ENCODE data around the gene UCKL1.
"Not testable (repeated sequence)": the region's sequence is repeated elsewhere in the genome, so short reads cannot be mapped to it uniquely, and the experiment has no call there.

UCKL1 gene

DNA sequence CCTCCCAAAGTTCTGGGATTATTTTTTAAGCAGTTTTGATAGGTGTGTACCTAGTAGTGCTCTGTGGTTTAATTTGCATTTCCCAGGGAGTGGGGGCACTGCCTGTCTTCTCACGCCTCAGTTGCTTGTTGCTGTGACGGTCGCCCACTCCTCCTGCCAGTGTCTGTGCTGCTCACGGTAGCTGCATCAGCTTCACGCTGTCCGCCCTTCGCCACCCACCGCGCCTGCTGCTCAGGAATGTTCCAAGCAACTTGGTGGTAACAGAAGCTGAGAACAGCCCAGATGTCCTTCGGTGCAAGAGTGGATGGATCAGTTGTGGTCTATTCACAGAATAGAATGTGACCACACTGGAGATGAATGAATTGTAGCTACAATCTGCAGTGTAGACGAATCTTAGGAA, 38.4 kb downstream of the UCKL1 start:
- DNase-seq = no peak

DNA sequence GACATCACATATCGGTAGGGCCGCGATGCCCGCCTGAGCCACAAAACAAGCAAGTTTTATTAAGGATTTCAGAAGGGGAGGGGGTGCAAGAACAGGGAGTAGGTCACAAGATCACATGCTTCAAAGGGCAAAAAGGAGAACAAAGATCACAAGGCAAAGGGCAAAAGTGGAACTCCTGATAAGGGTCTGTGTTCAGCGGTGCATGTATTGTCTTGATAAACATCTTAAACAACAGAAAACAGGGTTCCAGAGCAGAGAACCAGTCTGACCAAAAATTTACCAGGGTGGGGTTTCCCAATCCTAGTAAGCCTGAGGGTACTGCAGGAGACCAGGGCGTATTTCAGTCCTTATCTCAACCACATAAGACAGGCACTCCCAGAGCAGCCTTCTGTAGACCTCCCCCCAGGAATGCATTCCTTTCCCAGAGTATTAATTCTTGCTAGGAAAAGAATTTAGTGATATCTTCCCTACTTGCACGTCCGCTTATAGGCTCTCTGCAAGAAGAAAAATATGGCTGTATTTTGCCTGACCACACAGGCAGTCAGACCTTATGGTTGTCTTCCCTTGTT, 39.8 kb downstream of the UCKL1 start:
- not testable (repeated sequence) for DNase-seq

GRCh38 chr20:63915471-63915870, 40.7 kb downstream of the UCKL1 start:
- DNase-seq = no peak

GRCh38 chr20:63913768-63914167, 42.4 kb downstream of the UCKL1 start:
- DNase-seq = no peak

DNA sequence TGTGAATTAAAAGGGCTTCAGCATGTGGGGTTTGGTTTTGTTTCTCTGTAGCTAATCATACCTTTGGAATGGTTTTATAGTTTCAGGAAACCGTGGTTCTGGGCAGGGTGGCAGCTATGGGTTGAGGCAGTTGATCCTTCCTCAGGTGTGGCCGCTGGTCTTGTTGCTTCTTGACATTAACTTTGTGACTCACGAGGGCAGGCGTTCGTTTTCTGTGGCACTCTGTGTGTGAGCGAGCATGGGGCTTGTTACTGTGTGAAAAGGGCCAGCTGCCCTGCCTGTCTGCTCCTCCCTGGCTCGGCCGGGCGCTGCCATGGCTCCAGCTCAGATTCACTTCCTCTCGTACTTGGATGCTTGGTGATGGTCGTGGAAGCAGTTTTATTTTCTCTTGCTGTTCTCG, 45.0 kb downstream of the UCKL1 start:
- no peak for DNase-seq

DNA sequence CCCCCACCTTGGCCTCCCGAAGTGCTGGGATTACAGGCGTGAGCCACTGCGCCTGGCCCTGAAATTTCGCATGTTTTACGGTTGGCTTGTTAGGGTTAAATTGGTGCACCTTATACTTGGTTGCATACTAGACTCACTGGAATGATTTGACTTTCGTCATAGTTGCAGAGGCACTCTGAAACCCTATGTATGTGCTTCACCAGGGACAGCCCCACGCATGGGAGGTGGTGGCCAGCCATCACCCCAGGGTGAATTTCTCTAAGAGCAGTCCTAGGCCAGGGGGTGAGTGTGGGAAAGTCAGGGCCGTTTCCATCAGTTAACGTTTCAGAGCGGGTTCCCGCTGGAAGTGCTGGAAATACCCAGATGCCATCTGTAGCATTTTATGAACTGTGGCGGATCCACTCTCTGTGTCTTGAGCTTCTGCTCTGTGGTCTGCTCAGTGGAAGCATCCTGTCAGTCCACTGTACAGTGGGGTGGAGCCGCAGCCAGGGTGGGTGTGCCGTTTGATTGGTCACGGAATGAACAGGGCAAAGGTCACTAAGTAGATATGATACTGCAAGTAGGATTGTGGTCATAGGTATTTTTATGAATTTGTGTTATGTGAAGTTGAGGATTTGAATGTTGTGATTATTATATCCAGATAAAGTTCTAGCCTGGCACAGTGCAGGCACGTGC, 48.1 kb downstream of the UCKL1 start:
- DNase-seq = no peak

DNA sequence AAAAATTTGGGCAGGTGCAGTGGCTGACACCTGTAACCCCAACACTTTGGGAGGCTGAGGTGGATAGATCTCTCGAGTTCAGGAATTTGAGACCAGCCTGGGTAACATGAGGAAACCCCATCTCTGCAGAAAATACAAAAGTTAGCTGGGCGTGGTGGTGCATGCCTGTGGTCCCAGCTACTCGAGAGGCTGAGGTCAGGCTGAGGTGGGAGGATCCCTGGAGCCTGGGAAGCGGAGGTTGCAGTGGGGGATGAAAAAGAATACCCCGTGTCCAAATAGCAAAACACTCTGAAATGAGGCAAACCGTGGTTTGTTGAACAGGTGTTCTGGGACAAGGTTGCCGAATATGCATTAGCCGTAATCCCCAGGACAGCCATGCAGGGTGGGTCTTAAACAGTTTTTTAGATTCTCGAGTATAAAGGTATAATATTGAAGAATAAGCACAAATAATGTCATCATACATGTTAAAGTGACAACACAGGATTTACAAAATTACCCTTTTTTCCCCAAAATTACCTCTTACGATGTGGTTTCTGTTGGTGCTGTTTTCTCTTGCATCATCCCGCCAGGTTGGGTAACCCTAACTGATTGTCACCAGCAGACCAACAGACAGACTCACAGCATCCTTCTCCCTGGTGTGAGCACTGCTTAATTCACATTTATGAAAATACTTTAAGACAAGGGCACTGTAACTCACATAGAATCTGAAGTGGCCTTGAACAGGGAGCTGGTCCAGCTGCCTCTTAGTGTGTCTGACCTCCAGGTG, 52.2 kb downstream of the UCKL1 start:
- no peak for DNase-seq

DNA sequence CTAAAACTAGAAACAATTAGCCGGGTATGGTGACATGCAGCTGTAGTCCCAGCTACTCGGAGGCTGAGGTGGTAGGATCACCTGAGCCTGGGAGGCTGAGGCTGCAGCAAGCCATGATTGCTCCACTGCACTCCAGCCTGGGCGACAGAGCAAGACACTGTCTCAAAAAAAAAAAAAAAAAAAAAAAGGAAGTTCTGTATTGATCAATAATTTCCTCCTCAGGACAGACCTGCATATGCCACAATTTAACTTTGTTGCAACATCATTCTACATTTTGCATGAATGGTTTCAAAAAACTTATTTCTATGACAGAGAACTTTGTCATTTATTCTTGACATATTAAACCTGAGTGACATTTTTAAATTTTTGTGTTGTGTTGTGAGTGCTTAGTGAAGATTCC, 55.8 kb downstream of the UCKL1 start:
- DNase-seq = no peak

DNA sequence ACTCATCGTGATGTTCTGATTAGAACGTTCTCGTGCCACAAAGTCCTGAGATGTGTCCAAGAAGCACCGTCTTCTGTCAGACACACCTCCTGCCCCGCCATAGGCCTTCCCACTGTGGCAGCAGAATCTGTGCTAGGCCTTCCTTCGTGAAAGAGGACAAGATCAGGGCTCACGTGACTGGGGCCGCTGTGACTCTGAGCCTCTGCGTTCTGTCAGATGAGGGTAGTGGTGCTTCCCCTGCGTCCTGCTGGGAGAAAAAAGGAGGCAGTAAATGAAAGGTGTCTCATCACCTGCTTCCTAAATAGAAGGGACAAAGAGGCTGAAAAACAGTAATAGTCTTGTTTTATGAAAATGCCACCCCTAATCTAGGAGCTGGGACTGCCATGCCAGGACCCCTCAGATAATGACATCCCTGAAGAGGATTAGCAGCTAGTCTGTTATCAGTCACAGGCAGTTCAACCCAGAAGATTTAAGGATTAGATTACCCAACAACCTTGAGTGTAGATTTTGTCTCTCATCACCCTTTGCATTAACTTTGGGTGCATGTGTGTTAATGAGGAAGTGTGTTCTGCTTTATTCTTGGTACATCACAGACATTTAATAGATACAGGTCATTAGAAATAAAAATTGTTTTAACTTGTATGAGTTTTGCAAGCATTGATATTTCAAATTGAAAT, 57.2 kb downstream of the UCKL1 start:
- no peak for DNase-seq

- no peak for DNase-seq
These were observed 58.1 kb downstream of the UCKL1 start for GRCh38 chr20:63897978-63898561.

- peak; percentile 77 for DNase-seq
These were observed 59.7 kb downstream of the UCKL1 start for GRCh38 chr20:63896264-63897105.

DNA sequence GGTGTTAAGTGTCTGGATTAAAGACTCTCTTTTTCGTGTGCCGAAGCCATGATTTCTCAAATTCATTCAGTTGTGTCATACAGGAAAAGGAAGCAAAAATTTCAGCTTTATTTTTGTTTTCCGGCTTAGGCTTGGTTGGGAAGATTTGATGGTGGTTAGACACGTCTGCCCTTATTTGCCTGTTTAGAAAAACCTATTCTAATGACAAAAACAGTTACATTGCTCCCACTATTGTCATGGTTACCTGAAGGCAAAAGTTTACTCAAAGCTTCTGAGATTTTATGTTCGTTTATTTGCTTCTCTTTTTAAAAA, 60.3 kb downstream of the UCKL1 start:
- peak; percentile 15 for DNase-seq

- no peak for DNase-seq
These were observed 60.8 kb downstream of the UCKL1 start for GRCh38 chr20:63895202-63895951.

DNA sequence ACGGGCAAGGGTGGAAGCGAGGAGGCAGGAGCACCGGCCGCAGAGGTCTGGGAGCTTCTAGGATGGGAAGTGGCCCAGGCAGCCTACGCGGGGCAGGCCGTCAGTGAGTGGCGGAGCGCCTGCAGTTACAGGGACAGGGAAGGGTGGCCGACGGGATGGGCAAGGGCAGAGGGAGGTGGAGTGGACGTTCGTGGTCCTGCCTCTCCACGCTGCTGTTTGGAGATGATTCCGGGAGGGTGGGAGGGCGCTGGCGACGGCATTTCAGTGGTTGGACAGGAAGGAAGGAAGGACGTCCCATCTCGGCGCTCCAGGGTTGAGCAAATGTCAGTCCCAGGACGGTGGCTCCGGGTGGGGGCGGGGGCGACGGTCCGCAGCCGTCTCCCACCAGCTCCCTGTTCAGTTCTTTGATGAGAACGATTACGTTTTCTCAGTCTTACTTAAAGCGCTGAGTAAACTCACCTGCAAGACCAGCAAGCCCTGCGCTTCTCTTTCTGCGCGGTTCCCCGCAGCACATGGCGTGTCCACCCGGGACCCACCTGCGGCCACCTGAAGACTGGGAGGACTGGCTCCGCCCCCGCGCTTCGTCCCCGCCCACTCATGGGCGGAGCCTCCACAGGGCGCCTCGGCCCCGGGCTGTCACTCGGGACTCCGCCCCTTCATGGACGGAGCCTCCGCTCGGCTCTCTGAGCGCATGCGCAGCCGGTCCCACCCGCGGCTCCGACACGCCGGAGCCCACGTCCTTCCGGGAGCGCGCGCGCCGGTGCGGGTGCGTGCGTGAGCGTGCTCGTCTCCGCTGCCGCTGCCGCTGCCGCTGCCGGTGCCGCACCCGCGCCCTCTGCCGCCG, 61.6 kb downstream of the UCKL1 start, which contains the start of gene DNAJC5:
Gene DNAJC5 (plus strand): TSS at position 769 of the 844 bp plus-strand sequence. CDS start 33,220 bp downstream, outside the sequence.
- peak; percentile 97 for DNase-seq

DNA sequence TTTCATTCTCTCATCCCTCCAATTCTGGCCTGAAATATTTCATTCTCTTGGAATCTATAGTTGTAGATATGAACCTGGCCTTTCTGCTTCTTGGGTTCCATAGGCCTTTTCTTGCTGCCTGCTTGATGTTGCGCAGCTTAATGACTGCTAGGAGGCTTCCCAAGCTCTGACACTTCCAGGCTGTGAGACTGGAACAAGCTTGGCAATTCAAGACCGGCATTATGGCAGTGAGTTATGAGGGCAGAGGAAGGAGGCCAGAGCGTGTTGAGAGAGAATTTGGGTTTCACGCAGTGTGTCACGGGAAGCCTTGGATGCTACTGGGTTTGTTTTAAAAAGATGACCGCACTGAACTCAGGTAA, 62.2 kb downstream of the UCKL1 start:
- peak; percentile 9 for DNase-seq

- no peak for DNase-seq
These were observed 63.8 kb downstream of the UCKL1 start for GRCh38 chr20:63892402-63892801.

GRCh38 chr20:63891061-63892002, 64.9 kb downstream of the UCKL1 start:
- no peak for DNase-seq

GRCh38 chr20:63890616-63891015, 65.6 kb downstream of the UCKL1 start:
- DNase-seq = no peak

GRCh38 chr20:63890201-63890576, 66.0 kb downstream of the UCKL1 start:
- no peak for DNase-seq

Measured in RPMI8226 (cell line).